Esophagus muscularis mucosa (tissue), 4 donors: ENCODE measurements around the gene UBAP1L. TPM values are rescaled to one million over a fixed set of nuclear protein-coding genes. Genes with fewer than 3 reads are reported as not detected.

Experiments
- DNase-seq: peaks from one replicate; pipeline ENCODE4 v3.0.0-alpha.2; 2017; ENCODE audit errors: extremely low spot score
- H3K27ac ChIP-seq, 4 donors: fragments of 200-600 bp; sonication (generic); replicated peaks in 1 of 4; 1 replicate in 3 of 4; 2 replicates in 1 of 4; pipeline ENCODE4 v1.5.1; 2016 to 2019; ENCODE audit warnings: mild to moderate bottlenecking in 1 of 4
- H3K27me3 ChIP-seq, 4 donors: fragments of 200-600 bp; sonication (generic); one replicate each; pipeline versions ENCODE4 v1.5.1 to v1.6.0; 2016 to 2019
- H3K36me3 ChIP-seq, 4 donors: fragments of 200-600 bp; sonication (generic); one replicate each; pipeline ENCODE4 v1.5.1; 2016 to 2019
- H3K4me1 ChIP-seq, 4 donors: fragments of 200-600 bp; sonication (generic); one replicate each; pipeline ENCODE4 v1.5.1; 2016 to 2019
- H3K4me3 ChIP-seq, 4 donors: fragments of 200-600 bp; sonication (generic); 1 replicate in 2 of 4; 2 replicates in 2 of 4; pipeline ENCODE4 v1.5.1; 2016 to 2019; ENCODE audit warnings: mild to moderate bottlenecking in 4 of 4, moderate library complexity in 1 of 4
- H3K9me3 ChIP-seq, 4 donors: fragments of 200-600 bp; sonication (generic); 1 replicate in 3 of 4; 2 replicates in 1 of 4; pipeline ENCODE4 v1.5.1; 2016 to 2019
- EP300 ChIP-seq: sonication (generic); formaldehyde crosslinking; IDR thresholded peaks from one replicate; pipeline ENCODE4 v1.6.1; 2017; ENCODE audit warnings: antibody characterized with exemption
- POLR2A ChIP-seq: fragments of 450-650 bp; IDR thresholded peaks from one replicate; pipeline ENCODE4 v1.6.1; 2017; ENCODE audit warnings: antibody characterized with exemption, moderate library complexity, mild to moderate bottlenecking, low read depth
- POLR2AphosphoS5 ChIP-seq, 2 donors: sonication (generic); formaldehyde crosslinking; IDR thresholded peaks; one replicate each; pipeline ENCODE4 v1.6.1; 2017; ENCODE audit warnings: antibody characterized with exemption in 2 of 2
- WGBS: methylation state at CpG from one replicate; pipeline ENCODE4 v1.1.5; 2018; 5-methylcytosine and 5-hydroxymethylcytosine counted together
- intact Hi-C: fragments of 100-400 bp; cut with DNase I; formaldehyde crosslinking; loops from one replicate; pipeline ENCODE4 v1.15.1; 2023
- total RNA-seq, 4 donors: library from RNA; depleted of rRNA; stranded (reverse); fragments of >200 nt; gene quantifications; one replicate each; pipeline versions ENCODE4 v1.1.0 to v1.2.1, GENCODE V29; 2016
- TF ChIP-seq, protein P1 (sequence below), 3 experiments: fragments of 200-600 bp in 2 of 3; fragments of 450-650 bp in 1 of 3; sonication (generic) in 2 of 3; IDR thresholded peaks; one replicate each; pipeline ENCODE4 v1.5.1; 2017 to 2019; ENCODE audit warnings: antibody characterized with exemption in 3 of 3, mild to moderate bottlenecking in 2 of 3, moderate library complexity in 1 of 3

Gene UBAP1L
- total RNA-seq, 4 donors from 2014 or later = 1.2 to 7.5 (median 2.2) TPM

DNA sequence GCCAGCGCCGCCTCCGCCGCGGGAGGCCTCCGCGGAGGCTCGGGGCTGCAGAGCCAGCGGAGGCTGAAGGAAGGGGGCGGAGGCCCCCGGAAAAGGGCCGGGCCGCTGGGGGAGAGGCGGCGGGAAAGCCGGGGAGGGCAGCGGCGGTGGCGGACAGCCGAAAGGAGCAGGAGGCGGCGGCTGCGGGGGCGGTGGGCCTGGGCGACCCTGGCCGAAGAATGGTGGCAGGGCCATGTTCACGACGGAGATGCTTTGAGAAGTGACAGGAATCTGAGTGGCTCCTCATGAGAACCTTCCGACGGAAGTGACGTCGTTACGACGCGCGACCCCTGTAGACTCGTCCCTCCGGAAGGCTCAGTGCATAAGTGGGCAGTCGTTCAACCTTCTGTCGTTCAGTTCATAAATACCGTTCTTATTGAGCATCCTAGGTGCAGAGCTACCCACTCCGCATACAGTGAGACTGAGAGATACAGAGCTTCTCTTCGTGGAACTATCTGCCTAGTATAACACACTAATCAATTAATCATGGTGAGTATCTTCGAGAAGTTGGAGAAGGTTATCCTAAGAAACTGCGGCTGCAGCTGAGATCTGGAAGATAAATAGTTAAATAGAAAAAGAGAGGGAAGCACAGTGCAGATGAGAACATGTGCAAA is 18.7 kb upstream of the UBAP1L start, which contains the start of gene PDCD7:
Gene PDCD7 (minus strand): TSS at position 261 of the 653 bp plus-strand sequence. CDS start 27 bp downstream, at position 234.
- intact Hi-C loops = no loop called here
- TF ChIP-seq EP300 (no peak), POLR2A (peak; percentile 21), POLR2AphosphoS5 (IDR thresholded peaks at IDR 0.05) (peak; percentile 87 to 94)
- TF ChIP-seq, protein P1, sequence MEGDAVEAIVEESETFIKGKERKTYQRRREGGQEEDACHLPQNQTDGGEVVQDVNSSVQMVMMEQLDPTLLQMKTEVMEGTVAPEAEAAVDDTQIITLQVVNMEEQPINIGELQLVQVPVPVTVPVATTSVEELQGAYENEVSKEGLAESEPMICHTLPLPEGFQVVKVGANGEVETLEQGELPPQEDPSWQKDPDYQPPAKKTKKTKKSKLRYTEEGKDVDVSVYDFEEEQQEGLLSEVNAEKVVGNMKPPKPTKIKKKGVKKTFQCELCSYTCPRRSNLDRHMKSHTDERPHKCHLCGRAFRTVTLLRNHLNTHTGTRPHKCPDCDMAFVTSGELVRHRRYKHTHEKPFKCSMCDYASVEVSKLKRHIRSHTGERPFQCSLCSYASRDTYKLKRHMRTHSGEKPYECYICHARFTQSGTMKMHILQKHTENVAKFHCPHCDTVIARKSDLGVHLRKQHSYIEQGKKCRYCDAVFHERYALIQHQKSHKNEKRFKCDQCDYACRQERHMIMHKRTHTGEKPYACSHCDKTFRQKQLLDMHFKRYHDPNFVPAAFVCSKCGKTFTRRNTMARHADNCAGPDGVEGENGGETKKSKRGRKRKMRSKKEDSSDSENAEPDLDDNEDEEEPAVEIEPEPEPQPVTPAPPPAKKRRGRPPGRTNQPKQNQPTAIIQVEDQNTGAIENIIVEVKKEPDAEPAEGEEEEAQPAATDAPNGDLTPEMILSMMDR (IDR thresholded peaks at IDR 0.05) = peak in 1 of 3 experiments; percentile 4
- under 1% methylated on average over 32 of the region's 45 CpGs for WGBS
- Histone ChIP-seq H3K36me3 (peaks cover 2 to 24% (median 10%) of the 10 kb centered on the region in 4 donors), H3K4me1 (peaks cover 23 to 38% (median 36%) of the 10 kb centered on the region in 4 donors), H3K4me3 (peak within 1 kb of the TSS; percentile 95 to 98 (median 97)), H3K9me3 (no peaks in the 10 kb centered on the region), H3K27me3 (no peaks in the 10 kb centered on the region), H3K27ac (peak within 1 kb of the TSS; percentile 91 to 95 (median 94))
- peak; percentile 95 for DNase-seq

DNA sequence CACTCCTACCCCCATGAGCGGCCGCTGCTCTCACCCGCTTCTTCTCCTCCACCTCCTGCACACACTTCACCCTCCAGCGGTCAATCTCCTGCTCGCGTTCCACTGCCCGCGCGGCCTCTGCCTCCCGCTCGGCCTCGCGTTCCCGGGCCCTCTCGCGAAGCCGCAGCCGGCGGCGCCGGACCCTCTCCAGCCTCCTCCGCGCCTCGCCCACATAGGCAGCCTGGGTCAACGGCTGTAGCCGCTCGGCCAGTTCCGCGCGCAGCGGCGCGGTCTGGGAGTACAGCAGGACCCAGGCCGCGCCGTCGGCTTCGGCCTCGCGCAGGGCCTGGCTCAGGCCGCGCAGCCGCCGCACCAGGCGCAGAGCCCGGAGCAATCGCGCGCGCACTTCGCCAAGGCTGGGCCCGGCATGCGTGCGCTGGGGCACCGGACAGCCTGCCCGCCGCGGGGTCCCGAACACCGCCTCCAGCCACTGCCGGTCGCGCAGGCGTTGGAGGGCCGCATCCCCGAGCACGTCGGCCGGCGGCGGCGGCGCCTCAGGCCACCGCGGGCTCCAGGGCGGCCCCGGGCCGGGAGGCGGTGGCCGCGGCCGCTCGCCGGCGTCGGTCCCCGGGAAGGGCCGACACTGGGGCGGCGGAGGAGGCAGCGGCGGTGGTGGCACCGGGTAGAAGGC is 18.0 kb upstream of the UBAP1L start:
- no peaks in the 10 kb centered on the region for H3K9me3 ChIP-seq
- peak overlapping the region; percentile 91 to 95 (median 94) for H3K27ac ChIP-seq
- no peak for DNase-seq
- TF ChIP-seq EP300 = no peak
- TF ChIP-seq POLR2AphosphoS5 (IDR thresholded peaks at IDR 0.05) = no peak
- TF ChIP-seq POLR2A = no peak
- TF ChIP-seq, protein P1 (IDR thresholded peaks at IDR 0.05) = no peak
- intact Hi-C loops = no loop called here
- H3K4me3 ChIP-seq = peak overlapping the region; percentile 95 to 98 (median 97)
- H3K27me3 ChIP-seq = no peaks in the 10 kb centered on the region
- WGBS = 1% methylated on average over 40 of the region's 93 CpGs
- H3K4me1 ChIP-seq = peaks cover 23 to 42% (median 36%) of the 10 kb centered on the region in 4 donors
- peaks cover 9 to 30% (median 17%) of the 10 kb centered on the region in 4 donors for H3K36me3 ChIP-seq

DNA sequence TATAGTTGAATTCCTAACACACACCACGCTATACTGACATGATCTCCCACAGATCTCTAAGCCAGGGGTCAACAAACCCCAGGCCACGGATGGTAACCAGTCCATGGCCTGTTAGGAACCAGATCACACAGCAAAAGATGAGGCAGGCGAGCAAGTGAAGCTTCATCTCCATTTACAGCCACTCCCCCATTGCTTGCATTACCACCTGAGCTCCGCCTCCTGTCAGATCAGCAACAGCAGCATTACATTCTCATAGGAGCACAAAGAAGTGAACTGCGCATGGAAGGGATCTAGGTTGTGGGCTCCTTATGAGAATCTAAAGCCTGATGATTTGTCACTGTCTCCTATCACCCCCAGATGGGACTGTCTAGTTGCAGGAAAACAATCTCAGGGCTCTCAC is 15.9 kb upstream of the UBAP1L start:
- 77% methylated on average over 5 of the region's 5 CpGs for WGBS
- intact Hi-C loops = no loop called here
- Histone ChIP-seq H3K4me1 (peaks cover 23 to 42% (median 36%) of the 10 kb centered on the region in 4 donors), H3K4me3 (no peak overlapping the region), H3K27me3 (no peaks in the 10 kb centered on the region), H3K27ac (no peak overlapping the region), H3K9me3 (no peaks in the 10 kb centered on the region), H3K36me3 (peaks cover 15 to 48% (median 33%) of the 10 kb centered on the region in 4 donors)
- DNase-seq = no peak
- TF ChIP-seq, protein P1 (IDR thresholded peaks at IDR 0.05) = no peak
- no peak for TF ChIP-seq POLR2A
- TF ChIP-seq POLR2AphosphoS5 (IDR thresholded peaks at IDR 0.05) = no peak
- TF ChIP-seq EP300 = no peak

DNA sequence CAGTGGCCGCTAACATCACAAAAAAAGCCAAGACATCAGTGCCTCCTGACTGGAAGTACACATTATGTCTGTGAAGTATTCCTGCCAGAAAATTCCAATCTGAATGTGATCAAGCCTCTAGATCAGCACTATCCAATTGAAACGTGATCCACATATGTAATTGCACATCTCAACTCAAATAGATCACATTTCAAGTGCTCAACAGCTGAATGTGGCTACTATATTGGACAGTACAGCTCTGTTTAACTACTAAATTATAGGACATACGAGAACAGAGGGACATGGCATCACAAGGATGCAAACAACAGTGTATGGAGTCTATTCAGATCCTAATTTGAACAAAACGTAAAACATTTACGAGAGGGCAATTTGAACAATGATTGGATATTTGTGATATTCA is 542 bp upstream of the UBAP1L start:
- DNase-seq = no peak
- no peaks in the 10 kb centered on the region for H3K27me3 ChIP-seq
- no peaks in the 10 kb centered on the region for H3K9me3 ChIP-seq
- TF ChIP-seq EP300 = no peak
- no peak for TF ChIP-seq POLR2AphosphoS5 (IDR thresholded peaks at IDR 0.05)
- TF ChIP-seq, protein P1 (IDR thresholded peaks at IDR 0.05) = no peak
- TF ChIP-seq POLR2A = no peak
- no peak overlapping the region for H3K27ac ChIP-seq
- H3K36me3 ChIP-seq = peaks cover 19 to 94% (median 87%) of the 10 kb centered on the region in 4 donors
- WGBS = 82% methylated on average over 5 of the region's 5 CpGs
- H3K4me1 ChIP-seq = no peaks in the 10 kb centered on the region
- intact Hi-C loops = no loop called here
- no peak overlapping the region for H3K4me3 ChIP-seq
